Omental fat pad (tissue), 4 donors: ENCODE results near the gene MPL. TPM values are rescaled to one million over a fixed set of nuclear protein-coding genes. Genes with fewer than 3 reads are reported as not detected.

ENCODE experiments used
- ATAC-seq: fragments of 150-250 bp; one replicate; pipeline ENCODE4 v1.9.1; 2016; ENCODE audit warnings: mild to moderate bottlenecking, moderate library complexity; ENCODE audit not compliant: low FRiP score
- DNase-seq: peaks from one replicate; pipeline ENCODE4 v3.0.0-alpha.2; 2019; ENCODE audit warnings: low spot score
- CTCF ChIP-seq, 3 donors: fragments of 450-650 bp; IDR thresholded peaks; one replicate each; pipeline ENCODE4 v1.5.1; 2016 to 2017; ENCODE audit warnings: antibody characterized with exemption in 3 of 3, mild to moderate bottlenecking in 3 of 3, moderate library complexity in 2 of 3
- total RNA-seq, 4 donors: library from RNA; depleted of rRNA; stranded (reverse); fragments of >200 nt; gene quantifications; one replicate each; pipeline ENCODE4 v1.1.0, GENCODE V29; 2016

MPL gene
- total RNA-seq, 4 donors from 2014 or later = 0.36 to 0.44 TPM; not detected in 2

GRCh38 chr1:43316738-43317520, 20.7 kb upstream of the MPL start:
- no peak for ATAC-seq
- TF ChIP-seq CTCF (IDR thresholded peaks at IDR 0.05) = no peak
- DNase-seq = no peak

DNA sequence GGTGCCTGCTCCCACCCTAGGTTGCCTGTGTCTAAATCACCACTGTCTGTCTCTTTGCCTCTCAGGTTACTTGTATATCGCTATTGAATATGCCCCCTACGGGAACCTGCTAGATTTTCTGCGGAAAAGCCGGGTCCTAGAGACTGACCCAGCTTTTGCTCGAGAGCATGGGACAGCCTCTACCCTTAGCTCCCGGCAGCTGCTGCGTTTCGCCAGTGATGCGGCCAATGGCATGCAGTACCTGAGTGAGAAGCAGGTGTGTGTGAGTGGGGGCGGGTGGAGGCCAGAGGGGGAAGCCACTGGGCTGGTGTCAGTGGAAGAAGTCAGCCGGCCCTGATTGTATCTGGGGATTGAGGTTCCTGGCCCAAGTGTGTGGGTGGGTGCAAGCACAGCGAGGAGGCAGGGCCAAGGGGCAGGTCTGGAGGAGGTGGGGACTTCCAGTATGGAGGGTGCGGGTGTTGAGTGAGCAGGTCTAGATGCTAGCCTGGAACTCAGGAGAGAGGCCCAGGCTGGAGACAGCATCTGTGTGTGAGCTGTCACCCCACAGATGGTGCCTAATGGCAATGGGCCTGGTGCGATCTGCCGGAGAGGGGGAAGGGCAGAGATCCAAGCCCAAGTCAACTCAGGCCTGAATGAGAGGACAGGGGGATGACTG, 19.7 kb upstream of the MPL start:
- ATAC-seq = no peak
- no peak for DNase-seq
- TF ChIP-seq CTCF (IDR thresholded peaks at IDR 0.05) = no peak

- DNase-seq = no peak
- TF ChIP-seq CTCF (IDR thresholded peaks at IDR 0.05) = no peak
- ATAC-seq = no peak
Observed at GRCh38 chr1:43318831-43319230, 18.8 kb upstream of the MPL start.

GRCh38 chr1:43319288-43319687, 18.3 kb upstream of the MPL start:
- no peak for TF ChIP-seq CTCF (IDR thresholded peaks at IDR 0.05)
- ATAC-seq = no peak
- no peak for DNase-seq

- no peak for DNase-seq
- ATAC-seq = no peak
- no peak for TF ChIP-seq CTCF (IDR thresholded peaks at IDR 0.05)
Observed at GRCh38 chr1:43319766-43320165, 17.9 kb upstream of the MPL start.

DNA sequence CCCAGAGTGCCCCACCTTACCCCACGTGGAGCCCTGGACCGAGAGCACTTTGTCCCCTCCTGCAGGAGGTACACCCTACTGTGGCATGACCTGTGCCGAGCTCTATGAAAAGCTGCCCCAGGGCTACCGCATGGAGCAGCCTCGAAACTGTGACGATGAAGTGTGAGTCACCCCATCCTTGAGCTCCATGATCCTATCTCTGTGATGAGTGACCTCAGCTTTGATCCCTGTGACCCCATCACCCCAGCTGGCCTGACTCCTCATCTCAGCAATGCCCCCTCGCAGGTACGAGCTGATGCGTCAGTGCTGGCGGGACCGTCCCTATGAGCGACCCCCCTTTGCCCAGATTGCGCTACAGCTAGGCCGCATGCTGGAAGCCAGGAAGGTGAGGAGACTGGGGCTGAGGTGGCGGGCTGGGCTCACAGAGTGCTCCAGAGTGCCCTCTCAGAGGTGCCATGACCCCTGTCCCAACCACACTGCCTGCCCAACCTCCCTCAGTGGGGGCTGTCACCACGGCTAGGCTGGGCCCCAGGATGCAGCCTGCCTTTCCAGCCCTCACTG, 16.2 kb upstream of the MPL start:
- no peak for TF ChIP-seq CTCF (IDR thresholded peaks at IDR 0.05)
- no peak for ATAC-seq
- no peak for DNase-seq
